ENCODE results near the gene KRTAP5-2.

KRTAP5-2 gene

GRCh38 chr11:1562469-1563148 is 35.5 kb downstream of the KRTAP5-2 start:
- H2AFZ ChIP-seq (ENCODE audit: low read depth) = no peak overlapping the region
- H3K4me3 ChIP-seq (IDR thresholded peaks at IDR 0.05; ENCODE audit: insufficient read depth, low read depth, low read length) = no peak overlapping the region
- H3K27me3 ChIP-seq (ENCODE audit: insufficient read depth, low read depth) = no peaks in the 10 kb centered on the region
- no peaks in the 10 kb centered on the region for H3K36me3 ChIP-seq (ENCODE audit: insufficient read depth)
- H3K27ac ChIP-seq = no peak overlapping the region
- no peaks in the 10 kb centered on the region for H4K20me1 ChIP-seq (ENCODE audit: insufficient read depth)
- H3K4me2 ChIP-seq = no peak overlapping the region
- H3K79me2 ChIP-seq (ENCODE audit: insufficient read depth, low read depth) = no peaks in the 10 kb centered on the region
- no peak for TF ChIP-seq CTCF (conservative IDR thresholded peaks at IDR 0.05; ENCODE audit: low read depth, low read length)
- H3K4me1 ChIP-seq (ENCODE audit: low read depth, poor library complexity, severe bottlenecking) = no peaks in the 10 kb centered on the region
- no peak overlapping the region for H3K9ac ChIP-seq

DNA sequence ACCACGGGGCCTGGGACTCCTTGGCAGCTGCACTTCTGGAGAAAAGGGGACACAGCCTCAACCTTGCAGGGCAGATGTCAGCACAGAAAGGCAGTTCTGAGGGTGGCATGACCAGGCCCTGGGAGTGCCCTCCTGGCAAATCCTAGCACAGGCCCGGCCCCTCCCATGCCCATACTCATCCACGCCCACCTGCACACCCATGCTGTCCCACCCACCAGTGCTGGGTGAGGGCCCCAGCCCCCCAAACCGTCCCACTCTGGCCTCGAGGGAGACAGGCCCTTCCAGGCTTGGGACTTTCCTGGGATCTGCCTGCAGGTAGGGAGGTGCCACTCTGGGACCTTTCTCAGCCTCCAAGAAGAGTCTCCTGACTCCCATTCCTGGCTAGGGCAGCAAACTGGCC is 36.1 kb downstream of the KRTAP5-2 start:
- H3K4me3 ChIP-seq (IDR thresholded peaks at IDR 0.05; ENCODE audit: insufficient read depth, low read depth, low read length) = no peak overlapping the region
- H3K4me2 ChIP-seq = no peak overlapping the region
- no peak overlapping the region for H3K9ac ChIP-seq
- no peak overlapping the region for H2AFZ ChIP-seq (ENCODE audit: low read depth)
- H3K4me1 ChIP-seq (ENCODE audit: low read depth, poor library complexity, severe bottlenecking) = no peaks in the 10 kb centered on the region
- no peaks in the 10 kb centered on the region for H3K36me3 ChIP-seq (ENCODE audit: insufficient read depth)
- H4K20me1 ChIP-seq (ENCODE audit: insufficient read depth) = no peaks in the 10 kb centered on the region
- no peaks in the 10 kb centered on the region for H3K27me3 ChIP-seq (ENCODE audit: insufficient read depth, low read depth)
- no peaks in the 10 kb centered on the region for H3K79me2 ChIP-seq (ENCODE audit: insufficient read depth, low read depth)
- TF ChIP-seq CTCF (conservative IDR thresholded peaks at IDR 0.05; ENCODE audit: low read depth, low read length) = no peak
- no peak overlapping the region for H3K27ac ChIP-seq

GRCh38 chr11:1561266-1561665 is 36.8 kb downstream of the KRTAP5-2 start:
- no peaks in the 10 kb centered on the region for H3K79me2 ChIP-seq (ENCODE audit: insufficient read depth, low read depth)
- H3K36me3 ChIP-seq (ENCODE audit: insufficient read depth) = no peaks in the 10 kb centered on the region
- no peaks in the 10 kb centered on the region for H3K27me3 ChIP-seq (ENCODE audit: insufficient read depth, low read depth)
- H2AFZ ChIP-seq (ENCODE audit: low read depth) = no peak overlapping the region
- no peak overlapping the region for H3K4me2 ChIP-seq
- H4K20me1 ChIP-seq (ENCODE audit: insufficient read depth) = no peaks in the 10 kb centered on the region
- H3K4me3 ChIP-seq (IDR thresholded peaks at IDR 0.05; ENCODE audit: insufficient read depth, low read depth, low read length) = no peak overlapping the region
- no peaks in the 10 kb centered on the region for H3K4me1 ChIP-seq (ENCODE audit: low read depth, poor library complexity, severe bottlenecking)
- H3K9ac ChIP-seq = no peak overlapping the region
- no peak overlapping the region for H3K27ac ChIP-seq
- TF ChIP-seq CTCF (conservative IDR thresholded peaks at IDR 0.05; ENCODE audit: low read depth, low read length) = no peak

DNA sequence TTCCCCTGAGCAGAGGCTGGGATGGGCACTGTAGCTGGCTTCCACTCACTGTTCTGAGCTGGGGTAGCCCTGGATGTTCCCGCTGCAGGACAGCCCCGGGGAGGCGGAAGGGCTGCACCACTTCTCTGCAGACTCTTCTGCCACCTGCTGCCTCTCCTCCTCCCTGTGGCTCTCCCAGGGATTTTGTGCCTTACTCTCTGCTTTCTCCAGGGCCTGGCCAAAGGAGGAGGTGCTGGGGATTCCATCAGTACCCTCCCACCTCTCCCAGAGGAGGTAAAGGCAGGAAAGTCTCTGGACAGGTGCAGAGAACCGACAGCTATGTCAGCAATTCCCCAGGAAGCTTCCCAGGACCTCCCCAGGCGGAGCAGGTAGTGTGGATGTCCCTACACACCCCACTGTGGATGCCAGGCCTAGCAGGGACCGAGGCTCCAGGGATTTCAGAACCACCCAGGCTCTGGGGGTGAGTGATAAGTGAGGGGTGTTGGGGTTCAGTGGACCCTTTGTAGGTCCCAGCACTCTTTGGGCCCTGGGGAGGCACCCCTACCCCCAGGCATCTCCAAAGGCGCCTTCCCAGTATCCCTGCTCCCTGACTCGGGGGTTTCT is 37.3 kb downstream of the KRTAP5-2 start:
- Histone ChIP-seq H2AFZ (ENCODE audit: low read depth) (no peak overlapping the region), H3K27me3 (ENCODE audit: insufficient read depth, low read depth) (no peaks in the 10 kb centered on the region), H3K4me2 (no peak overlapping the region), H3K79me2 (ENCODE audit: insufficient read depth, low read depth) (no peaks in the 10 kb centered on the region), H3K4me3 (IDR thresholded peaks at IDR 0.05; ENCODE audit: insufficient read depth, low read depth, low read length) (no peak overlapping the region), H3K9ac (no peak overlapping the region), H3K4me1 (ENCODE audit: low read depth, poor library complexity, severe bottlenecking) (no peaks in the 10 kb centered on the region), H3K27ac (no peak overlapping the region), H4K20me1 (ENCODE audit: insufficient read depth) (no peaks in the 10 kb centered on the region), H3K36me3 (ENCODE audit: insufficient read depth) (no peaks in the 10 kb centered on the region)
- no peak for TF ChIP-seq CTCF (conservative IDR thresholded peaks at IDR 0.05; ENCODE audit: low read depth, low read length)
